HG02840 (cell line): ENCODE results near the gene FBXW8.

Experiments
- ATAC-seq: cut with Tn5 transposase; IDR thresholded peaks from one replicate; pipeline ENCODE4 v1.9.1; 2021; ENCODE audit warnings: mild to moderate bottlenecking, moderate library complexity, moderate number of reproducible peaks; ENCODE audit not compliant: unreplicated experiment, low FRiP score

Gene FBXW8

GRCh38 chr12:116922194-116922897 lies 11.6 kb downstream of the FBXW8 start:
- ATAC-seq = no peak

- peak; percentile 64 for ATAC-seq
Observed at GRCh38 chr12:116924558-116925453, 14.1 kb downstream of the FBXW8 start.

- ATAC-seq = no peak
Observed at GRCh38 chr12:116926283-116927243, 15.8 kb downstream of the FBXW8 start.

- no peak for ATAC-seq
Observed at GRCh38 chr12:116927244-116927940, 16.6 kb downstream of the FBXW8 start.

GRCh38 chr12:116928504-116928903 lies 17.8 kb downstream of the FBXW8 start:
- no peak for ATAC-seq

GRCh38 chr12:116929885-116930284 lies 19.1 kb downstream of the FBXW8 start:
- no peak for ATAC-seq

GRCh38 chr12:116931665-116932064 lies 20.9 kb downstream of the FBXW8 start:
- ATAC-seq = no peak

- no peak for ATAC-seq
Observed at GRCh38 chr12:116933091-116933490, 22.3 kb downstream of the FBXW8 start.

GRCh38 chr12:116933512-116934246 lies 22.9 kb downstream of the FBXW8 start:
- no peak for ATAC-seq

- ATAC-seq = no peak
Observed at GRCh38 chr12:116934908-116935705, 24.4 kb downstream of the FBXW8 start.

GRCh38 chr12:116937640-116938039 lies 26.9 kb downstream of the FBXW8 start:
- ATAC-seq = no peak

GRCh38 chr12:116939734-116940133 lies 29.0 kb downstream of the FBXW8 start:
- ATAC-seq = no peak

GRCh38 chr12:116941188-116941587 lies 30.4 kb downstream of the FBXW8 start:
- no peak for ATAC-seq

- no peak for ATAC-seq
Observed at GRCh38 chr12:116943419-116944372, 32.9 kb downstream of the FBXW8 start.

- no peak for ATAC-seq
Observed at GRCh38 chr12:116945886-116946550, 35.3 kb downstream of the FBXW8 start.

- ATAC-seq = no peak
Observed at GRCh38 chr12:116948298-116948697, 37.5 kb downstream of the FBXW8 start.
